Peyer's patch (tissue), 4 donors: ENCODE measurements around the gene TIMM10B. TPM values are rescaled to one million over a fixed set of nuclear protein-coding genes. Genes with fewer than 3 reads are reported as not detected.

Experiments
- DNase-seq, 3 donors: peaks; one replicate each; pipeline ENCODE4 v3.0.0-alpha.2; 2017 to 2019
- H3K27ac ChIP-seq, 4 donors: fragments of 200-600 bp; sonication (generic); one replicate each; pipeline ENCODE4 v1.5.1; 2016 to 2019
- H3K27me3 ChIP-seq, 2 donors: fragments of 200-600 bp; sonication (generic); one replicate each; pipeline ENCODE4 v1.5.1; 2019
- H3K36me3 ChIP-seq, 3 donors: fragments of 200-600 bp; sonication (generic); one replicate each; pipeline ENCODE4 v1.5.1; 2016 to 2019
- H3K4me1 ChIP-seq, 4 donors: fragments of 200-600 bp; sonication (generic); one replicate each; pipeline ENCODE4 v1.5.1; 2016 to 2019
- H3K4me3 ChIP-seq, 4 donors: fragments of 200-600 bp; sonication (generic); 1 replicate in 3 of 4; 2 replicates in 1 of 4; pipeline ENCODE4 v1.5.1; 2016 to 2019; ENCODE audit warnings: mild to moderate bottlenecking in 1 of 4
- H3K9me3 ChIP-seq, 4 donors: fragments of 200-600 bp; sonication (generic); one replicate each; pipeline ENCODE4 v1.5.1; 2016 to 2019; ENCODE audit warnings: mild to moderate bottlenecking in 1 of 4
- CTCF ChIP-seq, 6 experiments: fragments of 450-650 bp in 4 of 6; fragments of 200-600 bp in 2 of 6; sonication (generic) in 1 of 6; IDR thresholded peaks; one replicate each; pipeline ENCODE4 v1.5.1; 2017 to 2019; ENCODE audit warnings: antibody characterized with exemption in 6 of 6, mild to moderate bottlenecking in 3 of 6, moderate library complexity in 1 of 6
- POLR2A ChIP-seq, 2 donors: fragments of 450-650 bp; IDR thresholded peaks; one replicate each; pipeline ENCODE4 v1.5.1; 2017; ENCODE audit warnings: antibody characterized with exemption in 2 of 2, mild to moderate bottlenecking in 2 of 2, moderate library complexity in 2 of 2
- total RNA-seq, 4 donors: library from RNA; depleted of rRNA; stranded (reverse); fragments of >200 nt; gene quantifications; one replicate each; pipeline ENCODE4 v1.1.0, GENCODE V29; 2016

TIMM10B gene
- total RNA-seq, 4 donors from 2014 or later, result 57.1 to 73.3 (median 66.6) TPM

GRCh38 chr11:6486256-6486655 is 5.0 kb downstream of the TIMM10B start:
- H3K4me1 ChIP-seq, result peaks cover 10 to 55% (median 11%) of the 10 kb centered on the region in 4 donors

GRCh38 chr11:6486938-6487337 is 5.6 kb downstream of the TIMM10B start:
- H3K27ac ChIP-seq, result peak overlapping the region in 1 of 4 donors; percentile 58
- H3K36me3 ChIP-seq, result peaks cover 0 to 34% (median 0%) of the 10 kb centered on the region in 3 donors
- no peaks in the 10 kb centered on the region for H3K27me3 ChIP-seq
- H3K4me3 ChIP-seq, result no peak overlapping the region
- TF ChIP-seq CTCF (IDR thresholded peaks at IDR 0.05) (no peak), POLR2A (IDR thresholded peaks at IDR 0.05) (no peak)
- no peaks in the 10 kb centered on the region for H3K9me3 ChIP-seq
- peaks cover 8 to 53% (median 10%) of the 10 kb centered on the region in 4 donors for H3K4me1 ChIP-seq
- no peak for DNase-seq

More at GRCh38 chr11:6486256-6486655, 5.0 kb downstream of the TIMM10B start:
- DNase-seq, result no peak
- peak overlapping the region in 1 of 4 donors; percentile 58 for H3K27ac ChIP-seq
- peaks cover 0 to 34% (median 0%) of the 10 kb centered on the region in 3 donors for H3K36me3 ChIP-seq
- H3K27me3 ChIP-seq, result no peaks in the 10 kb centered on the region
- H3K4me3 ChIP-seq, result no peak overlapping the region
- H3K9me3 ChIP-seq, result no peaks in the 10 kb centered on the region
- TF ChIP-seq CTCF (IDR thresholded peaks at IDR 0.05), result no peak
- no peak for TF ChIP-seq POLR2A (IDR thresholded peaks at IDR 0.05)

GRCh38 chr11:6488342-6488741 is 7.0 kb downstream of the TIMM10B start:
- H3K4me3 ChIP-seq, result no peak overlapping the region
- H3K27me3 ChIP-seq, result no peaks in the 10 kb centered on the region
- no peaks in the 10 kb centered on the region for H3K9me3 ChIP-seq
- H3K27ac ChIP-seq, result peak overlapping the region in 2 of 4 donors; percentile 55 to 85
- peaks cover 0 to 39% (median 0%) of the 10 kb centered on the region in 4 donors for H3K4me1 ChIP-seq
- no peak for DNase-seq
- TF ChIP-seq POLR2A (IDR thresholded peaks at IDR 0.05), result no peak
- TF ChIP-seq CTCF (IDR thresholded peaks at IDR 0.05), result no peak
- H3K36me3 ChIP-seq, result peaks cover 0 to 32% (median 0%) of the 10 kb centered on the region in 3 donors

GRCh38 chr11:6488821-6489220 is 7.5 kb downstream of the TIMM10B start:
- Histone ChIP-seq H3K9me3 (no peaks in the 10 kb centered on the region), H3K27me3 (no peaks in the 10 kb centered on the region), H3K27ac (peak overlapping the region in 2 of 4 donors; percentile 55 to 85), H3K4me1 (peaks cover 0 to 36% (median 0%) of the 10 kb centered on the region in 4 donors), H3K4me3 (peak overlapping the region in 1 of 4 donors; percentile 16), H3K36me3 (peaks cover 0 to 28% (median 0%) of the 10 kb centered on the region in 3 donors)
- no peak for TF ChIP-seq POLR2A (IDR thresholded peaks at IDR 0.05)
- no peak for TF ChIP-seq CTCF (IDR thresholded peaks at IDR 0.05)
- DNase-seq, result no peak

- H3K4me3 ChIP-seq, result peak overlapping the region in 1 of 4 donors; percentile 16
- H3K27me3 ChIP-seq, result no peaks in the 10 kb centered on the region
- no peaks in the 10 kb centered on the region for H3K9me3 ChIP-seq
- DNase-seq, result no peak
- no peak for TF ChIP-seq CTCF (IDR thresholded peaks at IDR 0.05)
- TF ChIP-seq POLR2A (IDR thresholded peaks at IDR 0.05), result no peak
- H3K36me3 ChIP-seq, result peaks cover 0 to 23% (median 0%) of the 10 kb centered on the region in 3 donors
- peaks cover 0 to 34% (median 0%) of the 10 kb centered on the region in 4 donors for H3K4me1 ChIP-seq
- H3K27ac ChIP-seq, result peak overlapping the region in 2 of 4 donors; percentile 55 to 85
Measured at GRCh38 chr11:6489306-6489705, 8.0 kb downstream of the TIMM10B start.
